Activated CD4-positive, alpha-beta memory T cell treated with anti-CD3 and anti-CD28 coated beads for 36 hours (primary cell): ENCODE data around the gene PJVK. TPM values are rescaled to one million over a fixed set of nuclear protein-coding genes. Genes with fewer than 3 reads are reported as not detected.
"Not testable (repeated sequence)": the region's sequence is repeated elsewhere in the genome, so short reads cannot be mapped to it uniquely, and the experiment has no call there.

Experiments used
- CTCF ChIA-PET: fragments of 350-600 bp; sonication (Branson Sonifier 250); formaldehyde crosslinking; loops from one replicate; lab custom pipeline; 2021; ENCODE audit warnings: antibody characterized with exemption, inconsistent platforms; lab: Charles Lee
- POLR2A ChIA-PET: fragments of 350-600 bp; sonication (Branson Sonifier 250); formaldehyde crosslinking; loops from one replicate; lab custom pipeline; 2021; ENCODE audit warnings: antibody characterized with exemption; lab: Charles Lee
- DNase-seq: peaks from one replicate; pipeline ENCODE4 v3.0.0-alpha.2; 2020
- H3K27ac Mint-ChIP-seq: one replicate; pipeline ENCODE4 v1.8.0; 2021; ENCODE audit warnings: mixed read lengths
- H3K27me3 Mint-ChIP-seq: one replicate; pipeline ENCODE4 v1.8.0; 2021; ENCODE audit warnings: mixed read lengths
- H3K36me3 Mint-ChIP-seq: one replicate; pipeline ENCODE4 v1.8.0; 2021; ENCODE audit warnings: mixed read lengths
- H3K4me1 Mint-ChIP-seq: one replicate; pipeline ENCODE4 v1.8.0; 2021; ENCODE audit warnings: low read depth, mixed read lengths
- H3K4me3 Mint-ChIP-seq: one replicate; pipeline ENCODE4 v1.8.0; 2021; ENCODE audit warnings: mild to moderate bottlenecking, mixed read lengths
- H3K9me3 Mint-ChIP-seq: one replicate; pipeline ENCODE4 v1.8.0; 2021; ENCODE audit warnings: mixed read lengths
- intact Hi-C: fragments of 100-400 bp; cut with micrococcal nuclease; formaldehyde crosslinking; loops from one replicate; pipeline ENCODE4 v1.15.1; 2023
- total RNA-seq, 2 experiments: library from RNA; stranded (reverse); gene quantifications; one replicate each; pipeline ENCODE4 v1.2.3, GENCODE V29; 2021

PJVK gene
- total RNA-seq, 2 experiments from 2014 or later = 2.3 to 3.0 TPM

DNA sequence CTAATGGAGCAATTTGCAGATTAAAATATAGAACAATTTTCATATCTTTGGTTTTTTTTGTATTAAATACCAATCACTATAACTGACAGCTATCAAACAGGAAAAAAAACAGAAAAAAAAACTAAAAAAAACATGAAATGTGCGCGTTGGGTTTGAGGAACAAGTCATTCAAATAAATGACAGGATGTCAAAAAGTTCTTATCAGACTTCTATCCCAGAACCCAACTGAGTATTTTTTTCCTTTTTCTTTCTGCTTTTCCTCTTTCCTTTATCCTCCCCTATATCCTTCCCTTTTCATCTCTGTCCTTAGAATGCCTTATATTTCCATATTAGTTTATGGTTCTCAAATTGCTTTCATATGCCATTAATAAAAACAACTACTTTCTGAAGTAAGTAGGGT lies 14.5 kb upstream of the PJVK start:
- H3K27ac Mint-ChIP-seq = no peak overlapping the region
- H3K4me3 Mint-ChIP-seq = no peak overlapping the region
- peaks cover 47% of the 10 kb centered on the region for H3K36me3 Mint-ChIP-seq
- ChIA-PET POLR2A (no interaction called here), CTCF (interaction anchor here (1.9 kb wide), 1 partner anchor 22 kb away, joined by 7 read pairs; no protein-coding TSS in a partner anchor)
- no peak for DNase-seq
- no peaks in the 10 kb centered on the region for H3K9me3 Mint-ChIP-seq
- intact Hi-C loops = no loop called here
- no peaks in the 10 kb centered on the region for H3K27me3 Mint-ChIP-seq
- no peaks in the 10 kb centered on the region for H3K4me1 Mint-ChIP-seq

GRCh38 chr2:178441426-178441825 lies 9.8 kb upstream of the PJVK start:
- no peak overlapping the region for H3K27ac Mint-ChIP-seq
- no peaks in the 10 kb centered on the region for H3K27me3 Mint-ChIP-seq
- H3K36me3 Mint-ChIP-seq = peaks cover 38% of the 10 kb centered on the region
- CTCF ChIA-PET = interaction anchor here (1.0 kb wide), 1 partner anchor 8 kb away, joined by 3 read pairs; no protein-coding TSS in a partner anchor
- H3K4me1 Mint-ChIP-seq = no peaks in the 10 kb centered on the region
- no peak for DNase-seq
- no peak overlapping the region for H3K4me3 Mint-ChIP-seq
- H3K9me3 Mint-ChIP-seq = no peaks in the 10 kb centered on the region
- POLR2A ChIA-PET = no interaction called here
- intact Hi-C loops = no loop called here

- H3K36me3 Mint-ChIP-seq = peaks cover 30% of the 10 kb centered on the region
- H3K4me1 Mint-ChIP-seq = peaks cover 24% of the 10 kb centered on the region
- peak overlapping the region; percentile 8 for H3K27ac Mint-ChIP-seq
- H3K9me3 Mint-ChIP-seq = no peaks in the 10 kb centered on the region
- DNase-seq = no peak
- intact Hi-C loops = no loop called here
- ChIA-PET CTCF (interaction anchor here (0.6 to 5.0 kb wide), 5 partner anchors 8 to 337 kb away, joined by 3 to 43 read pairs (median 4); partner anchors contain the start of gene PLEKHA3), POLR2A (interaction anchor here (2.0 kb wide), 1 partner anchor 35 kb away, joined by 9 read pairs; no protein-coding TSS in a partner anchor)
- H3K4me3 Mint-ChIP-seq = peak overlapping the region; percentile 83
- H3K27me3 Mint-ChIP-seq = no peaks in the 10 kb centered on the region
These were observed 2.1 kb upstream of the PJVK start for GRCh38 chr2:178448968-178449661.

DNA sequence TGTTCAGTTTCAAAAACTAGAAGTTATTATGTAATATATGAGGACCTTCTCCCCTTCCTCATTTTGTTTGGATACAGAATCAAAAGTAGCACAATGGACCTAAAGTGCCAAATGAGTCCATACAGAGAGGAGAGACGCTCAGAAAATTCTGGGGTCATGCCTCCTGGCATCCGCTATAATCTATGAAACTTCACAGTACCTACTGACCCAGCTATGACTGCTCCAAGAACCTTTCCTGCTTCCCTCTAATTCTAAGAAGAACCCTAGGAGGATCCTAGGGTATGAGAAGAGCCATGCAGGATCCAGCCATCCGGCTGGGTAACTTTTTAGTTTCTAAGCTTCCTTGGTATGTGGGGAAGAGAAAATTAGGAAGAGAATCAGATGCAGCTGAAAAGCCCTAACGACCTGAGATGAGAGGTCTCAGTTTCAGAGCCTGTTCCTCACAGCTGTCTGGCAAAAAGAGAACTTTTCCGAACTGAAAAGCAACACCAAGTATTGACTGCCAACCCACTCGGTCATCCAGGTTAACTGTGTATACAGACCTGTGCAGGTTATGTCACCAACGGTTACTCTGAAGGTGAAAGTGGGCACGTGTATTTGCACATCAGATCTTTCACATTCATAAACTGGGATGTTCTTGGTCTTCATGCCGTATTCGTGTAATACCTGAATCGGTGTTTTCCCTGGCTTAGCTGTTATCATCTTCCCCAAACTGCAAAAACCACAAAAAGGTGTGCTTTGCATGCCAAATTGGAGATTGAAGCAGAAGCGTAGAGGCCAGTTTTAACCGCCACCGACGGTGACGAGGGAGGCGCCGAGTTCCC lies 1.3 kb upstream of the PJVK start:
- ChIA-PET POLR2A (interaction anchor here (1.1 to 2.2 kb wide), 3 partner anchors 30 to 81 kb away, joined by 3 to 12 read pairs (median 9); partner anchors contain the start of gene PLEKHA3), CTCF (interaction anchor here (0.8 to 5.0 kb wide), 5 partner anchors 9 to 338 kb away, joined by 3 to 43 read pairs (median 4); partner anchors contain the start of gene PLEKHA3)
- H3K4me3 Mint-ChIP-seq = peak overlapping the region; percentile 83
- H3K36me3 Mint-ChIP-seq = peaks cover 29% of the 10 kb centered on the region
- DNase-seq = no peak
- intact Hi-C loops = loop anchor here (1.0 to 2.0 kb wide), 7 partner anchors 36 to 583 kb away; partner anchors contain the start of genes OSBPL6 and RBM45
- no peaks in the 10 kb centered on the region for H3K9me3 Mint-ChIP-seq
- H3K4me1 Mint-ChIP-seq = peaks cover 24% of the 10 kb centered on the region
- peak overlapping the region; percentile 90 for H3K27ac Mint-ChIP-seq
- no peaks in the 10 kb centered on the region for H3K27me3 Mint-ChIP-seq

- Mint-ChIP-seq H3K4me3 (peak overlapping the region; percentile 83), H3K27ac (peak overlapping the region; percentile 90), H3K27me3 (no peaks in the 10 kb centered on the region), H3K36me3 (peaks cover 23% of the 10 kb centered on the region), H3K9me3 (no peaks in the 10 kb centered on the region), H3K4me1 (peaks cover 24% of the 10 kb centered on the region)
- CTCF ChIA-PET = interaction anchor here (1.0 to 5.0 kb wide), 4 partner anchors 29 to 339 kb away, joined by 3 to 43 read pairs (median 6); partner anchors contain the start of gene PLEKHA3
- intact Hi-C loops = loop anchor here (1.0 to 2.0 kb wide), 7 partner anchors 36 to 582 kb away; partner anchors contain the start of genes OSBPL6 and RBM45
- POLR2A ChIA-PET = interaction anchor here (1.1 to 2.2 kb wide), 5 partner anchors 17 to 80 kb away, joined by 3 to 12 read pairs (median 6); partner anchors contain the start of gene PLEKHA3
- peak; percentile 87 for DNase-seq
These were observed 729 bp upstream of the PJVK start for GRCh38 chr2:178450524-178450773.

GRCh38 chr2:178452334-178452733 lies 1.2 kb downstream of the PJVK start:
- no peak for DNase-seq
- Mint-ChIP-seq H3K9me3 (no peaks in the 10 kb centered on the region), H3K27ac (no peak overlapping the region), H3K4me3 (peak overlapping the region; percentile 9), H3K27me3 (no peaks in the 10 kb centered on the region), H3K4me1 (peaks cover 24% of the 10 kb centered on the region), H3K36me3 (peaks cover 16% of the 10 kb centered on the region)
- POLR2A ChIA-PET = no interaction called here
- CTCF ChIA-PET = interaction anchor here (0.7 to 1.3 kb wide), 2 partner anchors 37 to 70 kb away, joined by 3 to 5 read pairs; no protein-coding TSS in a partner anchor
- intact Hi-C loops = no loop called here

GRCh38 chr2:178452870-178453269 lies 1.7 kb downstream of the PJVK start:
- no peak overlapping the region for H3K4me3 Mint-ChIP-seq
- CTCF ChIA-PET = interaction anchor here (0.7 to 1.3 kb wide), 2 partner anchors 38 to 70 kb away, joined by 3 to 5 read pairs; no protein-coding TSS in a partner anchor

DNA sequence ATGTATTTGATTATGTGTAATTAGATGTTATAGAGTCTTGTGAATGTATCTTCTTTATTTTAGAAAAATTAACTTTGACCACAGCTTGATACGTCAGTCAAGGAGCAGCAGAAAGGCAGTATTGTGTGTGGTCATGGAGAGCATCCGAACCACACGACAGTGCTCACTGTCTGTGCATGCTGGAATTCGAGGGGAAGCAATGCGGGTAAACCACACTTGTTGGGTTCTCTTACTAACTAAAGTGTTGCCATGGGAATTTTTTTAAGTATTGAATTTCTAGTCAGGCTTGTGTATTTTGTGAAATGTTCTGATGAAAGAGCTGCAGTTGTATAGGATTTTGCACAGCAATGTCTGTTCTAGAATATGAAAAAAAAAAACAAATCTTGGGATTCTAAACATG lies 4.8 kb downstream of the PJVK start:
- Mint-ChIP-seq H3K4me3 (no peak overlapping the region), H3K9me3 (no peaks in the 10 kb centered on the region), H3K36me3 (no peaks in the 10 kb centered on the region), H3K27me3 (no peaks in the 10 kb centered on the region), H3K4me1 (peaks cover 3% of the 10 kb centered on the region), H3K27ac (no peak overlapping the region)
- ChIA-PET POLR2A (no interaction called here), CTCF (no interaction called here)
- DNase-seq = no peak
- intact Hi-C loops = no loop called here

More at GRCh38 chr2:178452870-178453269, 1.7 kb downstream of the PJVK start:
- DNase-seq = no peak
- Mint-ChIP-seq H3K9me3 (no peaks in the 10 kb centered on the region), H3K4me1 (peaks cover 24% of the 10 kb centered on the region), H3K27me3 (no peaks in the 10 kb centered on the region), H3K36me3 (peaks cover 13% of the 10 kb centered on the region), H3K27ac (no peak overlapping the region)
- POLR2A ChIA-PET = no interaction called here
- intact Hi-C loops = no loop called here

DNA sequence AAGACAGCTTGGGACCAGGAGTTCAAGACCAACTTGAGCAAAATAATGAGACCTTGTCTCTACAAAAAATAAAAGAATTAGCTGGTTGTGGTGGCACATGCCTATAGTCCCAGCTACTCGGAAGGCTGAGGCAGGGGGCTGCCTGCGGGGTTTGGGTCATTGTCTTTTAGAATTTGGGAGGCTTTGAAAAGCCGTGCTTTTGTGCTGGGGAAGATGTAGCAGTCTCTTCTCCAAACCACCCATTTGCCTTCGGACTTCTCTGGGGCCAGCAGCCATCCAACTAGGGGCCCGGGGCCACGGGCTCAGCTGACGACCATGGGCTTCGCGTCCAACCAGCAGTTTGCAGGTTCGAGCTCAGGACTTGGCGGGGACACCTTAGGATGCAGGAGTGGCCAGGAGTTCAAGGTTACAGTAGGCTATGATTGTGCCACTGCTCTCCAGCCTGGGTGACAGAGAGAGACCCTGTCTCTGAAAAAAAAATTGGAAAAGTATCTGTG lies 6.3 kb downstream of the PJVK start:
- no peaks in the 10 kb centered on the region for H3K4me1 Mint-ChIP-seq
- intact Hi-C loops = no loop called here
- POLR2A ChIA-PET = no interaction called here
- H3K4me3 Mint-ChIP-seq = no peak overlapping the region
- H3K27me3 Mint-ChIP-seq = no peaks in the 10 kb centered on the region
- H3K27ac Mint-ChIP-seq = no peak overlapping the region
- DNase-seq = no peak
- H3K9me3 Mint-ChIP-seq = no peaks in the 10 kb centered on the region
- CTCF ChIA-PET = interaction anchor here (0.7 kb wide), 2 partner anchors 10 to 235 kb away, joined by 3 read pairs; no protein-coding TSS in a partner anchor
- H3K36me3 Mint-ChIP-seq = no peaks in the 10 kb centered on the region

DNA sequence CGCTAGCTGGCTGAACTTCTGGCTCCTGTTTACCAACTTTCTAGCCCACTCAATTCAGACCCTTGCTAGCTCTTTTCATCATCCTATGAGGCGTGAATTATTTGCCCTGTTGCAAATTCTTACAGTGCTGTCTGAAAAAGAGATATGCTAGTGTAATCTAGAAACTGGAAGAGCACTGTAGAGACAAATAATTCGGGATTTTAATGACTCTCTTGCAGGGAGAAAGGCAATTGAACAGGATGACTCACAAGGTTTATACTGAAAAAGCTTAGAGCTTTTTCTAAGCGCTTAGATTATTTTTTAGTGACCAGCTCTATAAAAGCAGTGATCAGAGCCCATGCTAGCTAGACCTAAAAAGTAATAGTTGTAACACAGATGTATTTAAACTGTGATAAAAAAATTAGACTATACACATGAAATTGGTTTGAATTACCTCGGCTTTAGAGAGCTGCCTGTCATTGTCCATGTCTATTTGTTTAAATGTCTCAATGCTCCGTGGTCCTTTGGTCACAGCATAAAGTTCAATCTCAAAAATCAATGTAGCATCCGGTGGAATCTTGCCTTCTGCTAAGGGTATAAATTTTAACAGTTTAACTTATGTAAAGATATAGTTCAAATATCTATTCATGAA lies 18.2 kb downstream of the PJVK start:
- ChIA-PET POLR2A (no interaction called here), CTCF (no interaction called here)

GRCh38 chr2:178471313-178471712 lies 20.1 kb downstream of the PJVK start:
- DNase-seq, H3K4me1 Mint-ChIP-seq, H3K27me3 Mint-ChIP-seq, H3K27ac Mint-ChIP-seq, CTCF ChIA-PET, H3K36me3 Mint-ChIP-seq, H3K9me3 Mint-ChIP-seq, H3K4me3 Mint-ChIP-seq: not testable (repeated sequence)
- POLR2A ChIA-PET = interaction anchor here (0.6 kb wide), 1 partner anchor 46 kb away, joined by 3 read pairs; no protein-coding TSS in a partner anchor
- intact Hi-C loops = loop anchor here (10.0 kb wide), 1 partner anchor 423 kb away; no protein-coding TSS in a partner anchor

More for the DNA sequence above, 18.2 kb downstream of the PJVK start:
- intact Hi-C loops = no loop called here
- H3K4me1 Mint-ChIP-seq = no peaks in the 10 kb centered on the region
- H3K9me3 Mint-ChIP-seq = no peaks in the 10 kb centered on the region
- H3K27me3 Mint-ChIP-seq = no peaks in the 10 kb centered on the region
- H3K36me3 Mint-ChIP-seq = peaks cover 2% of the 10 kb centered on the region
- DNase-seq = no peak
- no peak overlapping the region for H3K4me3 Mint-ChIP-seq
- no peak overlapping the region for H3K27ac Mint-ChIP-seq
